NCI-H510A (cell line): Measurements from ENCODE around the gene UTP11.
"Not testable (repeated sequence)": the region's sequence is repeated elsewhere in the genome, so short reads cannot be mapped to it uniquely, and the experiment has no call there.

Source experiments
- DNase-seq: peaks from one replicate; lab custom pipeline; 2025; lab: John Stamatoyannopoulos, UW

The UTP11 gene

GRCh38 chr1:38027201-38028104, 14.9 kb downstream of the UTP11 start:
- peak; percentile 83 for DNase-seq

GRCh38 chr1:38028105-38028591, 15.6 kb downstream of the UTP11 start:
- DNase-seq, result peak; percentile 97

- DNase-seq, result no peak
Observed at GRCh38 chr1:38028671-38029070, 16.1 kb downstream of the UTP11 start.

GRCh38 chr1:38029081-38029681, 16.6 kb downstream of the UTP11 start:
- DNase-seq, result peak; percentile 94

GRCh38 chr1:38029685-38030511, 17.4 kb downstream of the UTP11 start:
- DNase-seq, result peak; percentile 87

GRCh38 chr1:38030596-38031512, 18.3 kb downstream of the UTP11 start:
- DNase-seq, result no peak

GRCh38 chr1:38031513-38031866, 19.0 kb downstream of the UTP11 start:
- DNase-seq, result no peak

- DNase-seq, result not testable (repeated sequence)
Observed at GRCh38 chr1:38032992-38033391, 20.5 kb downstream of the UTP11 start.

GRCh38 chr1:38034871-38035270, 22.3 kb downstream of the UTP11 start:
- DNase-seq, result no peak

GRCh38 chr1:38037221-38037939, 24.8 kb downstream of the UTP11 start:
- no peak for DNase-seq

GRCh38 chr1:38038861-38039260, 26.3 kb downstream of the UTP11 start:
- DNase-seq, result no peak

- no peak for DNase-seq
Observed at GRCh38 chr1:38039331-38040088, 27.0 kb downstream of the UTP11 start.

GRCh38 chr1:38041936-38042834, 29.7 kb downstream of the UTP11 start:
- DNase-seq, result no peak

- DNase-seq, result no peak
Observed at GRCh38 chr1:38043036-38043747, 30.7 kb downstream of the UTP11 start.

- DNase-seq, result no peak
Observed at GRCh38 chr1:38044221-38045215, 32.0 kb downstream of the UTP11 start.

GRCh38 chr1:38045401-38046332, 33.1 kb downstream of the UTP11 start:
- DNase-seq, result peak; percentile 81
